IMR-90 (cell line): ENCODE data around the gene PRKG2.

Experiments used
- CTCF ChIP-seq: conservative IDR thresholded peaks from 2 replicates; pipeline ENCODE4 v1.5.1; 2012; ENCODE audit warnings: mild to moderate bottlenecking, low read depth, low read length, improper control_type of control experiment
- RFX5 ChIP-seq: IDR thresholded peaks from 2 replicates; pipeline ENCODE4 v1.8.0; 2012; ENCODE audit warnings: low read depth, mild to moderate bottlenecking, low read length, moderate library complexity

- no peak for TF ChIP-seq CTCF
- TF ChIP-seq RFX5: no peak
These were observed 20.7 kb downstream of the PRKG2 start for GRCh38 chr4:81194286-81194685.
